Esophagus squamous epithelium (tissue), 4 donors: ENCODE measurements around the gene KRTAP21-1.

Source experiments
- POLR2A ChIP-seq, 4 donors: fragments of 450-650 bp; IDR thresholded peaks; one replicate each; pipeline ENCODE4 v1.6.1; 2017; ENCODE audit warnings: antibody characterized with exemption in 4 of 4, mild to moderate bottlenecking in 4 of 4, moderate library complexity in 3 of 4
- TF ChIP-seq, protein P1 (sequence below), 6 experiments: fragments of 450-650 bp in 4 of 6; fragments of 200-600 bp in 2 of 6; sonication (generic) in 2 of 6; IDR thresholded peaks; one replicate each; pipeline ENCODE4 v1.5.1; 2016 to 2019; ENCODE audit warnings: antibody characterized with exemption in 6 of 6, mild to moderate bottlenecking in 4 of 6, moderate library complexity in 4 of 6

- TF ChIP-seq, protein P1, sequence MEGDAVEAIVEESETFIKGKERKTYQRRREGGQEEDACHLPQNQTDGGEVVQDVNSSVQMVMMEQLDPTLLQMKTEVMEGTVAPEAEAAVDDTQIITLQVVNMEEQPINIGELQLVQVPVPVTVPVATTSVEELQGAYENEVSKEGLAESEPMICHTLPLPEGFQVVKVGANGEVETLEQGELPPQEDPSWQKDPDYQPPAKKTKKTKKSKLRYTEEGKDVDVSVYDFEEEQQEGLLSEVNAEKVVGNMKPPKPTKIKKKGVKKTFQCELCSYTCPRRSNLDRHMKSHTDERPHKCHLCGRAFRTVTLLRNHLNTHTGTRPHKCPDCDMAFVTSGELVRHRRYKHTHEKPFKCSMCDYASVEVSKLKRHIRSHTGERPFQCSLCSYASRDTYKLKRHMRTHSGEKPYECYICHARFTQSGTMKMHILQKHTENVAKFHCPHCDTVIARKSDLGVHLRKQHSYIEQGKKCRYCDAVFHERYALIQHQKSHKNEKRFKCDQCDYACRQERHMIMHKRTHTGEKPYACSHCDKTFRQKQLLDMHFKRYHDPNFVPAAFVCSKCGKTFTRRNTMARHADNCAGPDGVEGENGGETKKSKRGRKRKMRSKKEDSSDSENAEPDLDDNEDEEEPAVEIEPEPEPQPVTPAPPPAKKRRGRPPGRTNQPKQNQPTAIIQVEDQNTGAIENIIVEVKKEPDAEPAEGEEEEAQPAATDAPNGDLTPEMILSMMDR (IDR thresholded peaks at IDR 0.05), result no peak
- TF ChIP-seq POLR2A (IDR thresholded peaks at IDR 0.05), result no peak
These were observed 35.8 kb downstream of the KRTAP21-1 start for GRCh38 chr21:30719401-30719800.
